OCI-LY7 (cell line): Measurements from ENCODE around the gene FBN1. TPM values are rescaled to one million over a fixed set of nuclear protein-coding genes. Genes with fewer than 3 reads are reported as not detected.

Experiments used
- BruUV-seq: library from RNA; stranded (reverse); fragments of 400-500 nt; replicated peaks from 2 replicates; lab custom pipeline; 2021; lab: Mats Ljungman, UMichigan
- CTCF ChIA-PET: fragments of 300-600 bp; sonication (Branson Sonifier 250); formaldehyde crosslinking; loops from one replicate; lab custom pipeline; 2022; ENCODE audit warnings: antibody characterized with exemption; ENCODE audit not compliant: unreplicated experiment; lab: Charles Lee
- POLR2A ChIA-PET: fragments of 300-600 bp; sonication (Branson Sonifier 250); formaldehyde crosslinking; loops from one replicate; lab custom pipeline; 2022; ENCODE audit warnings: antibody characterized with exemption; lab: Charles Lee
- DNase-seq: peaks from one replicate; pipeline ENCODE4 v3.0.0-alpha.2; 2015; ENCODE audit warnings: low spot score
- H2AFZ ChIP-seq: fragments of 200-600 bp; sonication (generic), shearing (Covaris generic); 2 replicates; pipeline ENCODE4 v1.6.1; 2014; ENCODE audit warnings: mild to moderate bottlenecking, antibody characterized with exemption, low read length, moderate library complexity
- H3K27ac ChIP-seq: fragments of 200-600 bp; sonication (generic); 2 replicates; pipeline ENCODE4 v1.5.1; 2014; ENCODE audit warnings: mixed run types, low read depth, mild to moderate bottlenecking, moderate library complexity, low read length, inconsistent platforms; ENCODE audit not compliant: poor library complexity, severe bottlenecking
- H3K36me3 ChIP-seq: fragments of 200-600 bp; sonication (generic); 2 replicates; pipeline ENCODE4 v1.6.1; 2014; ENCODE audit warnings: mild to moderate bottlenecking, antibody characterized with exemption, low read length, moderate library complexity, mixed read lengths; ENCODE audit not compliant: insufficient read depth
- H3K4me1 ChIP-seq: fragments of 200-600 bp; sonication (generic); 2 replicates; pipeline ENCODE4 v1.5.1; 2014; ENCODE audit warnings: mild to moderate bottlenecking, low read length; ENCODE audit not compliant: insufficient read depth, poor library complexity, severe bottlenecking
- H3K4me2 ChIP-seq: fragments of 200-600 bp; sonication (generic); 2 replicates; pipeline ENCODE4 v1.6.1; 2014; ENCODE audit warnings: mild to moderate bottlenecking, low read length
- H3K4me3 ChIP-seq: fragments of 200-600 bp; sonication (generic); 2 replicates; pipeline ENCODE4 v1.5.1; 2014; ENCODE audit warnings: mild to moderate bottlenecking, low read depth, low read length; ENCODE audit not compliant: poor library complexity, severe bottlenecking
- H3K79me2 ChIP-seq: fragments of 200-600 bp; sonication (generic); 2 replicates; pipeline ENCODE4 v1.6.1; 2016; ENCODE audit warnings: low read depth, mild to moderate bottlenecking, low read length, moderate library complexity, mixed read lengths; ENCODE audit not compliant: insufficient read depth
- H3K9me2 ChIP-seq: fragments of 200-600 bp; sonication (generic); 2 replicates; pipeline ENCODE4 v1.6.1; 2016; ENCODE audit warnings: mild to moderate bottlenecking, low read length, mixed read lengths; ENCODE audit not compliant: insufficient read depth
- H3K9me3 ChIP-seq: fragments of 200-600 bp; sonication (generic); 2 replicates; pipeline ENCODE4 v1.6.1; 2014; ENCODE audit warnings: mild to moderate bottlenecking, mixed run types, low read length, mixed read lengths
- H4K20me1 ChIP-seq: fragments of 200-600 bp; sonication (generic); 2 replicates; pipeline ENCODE4 v1.6.1; 2014; ENCODE audit warnings: mild to moderate bottlenecking, antibody characterized with exemption, low read length, moderate library complexity, mixed read lengths; ENCODE audit not compliant: insufficient read depth
- CTCF ChIP-seq: fragments of 200-600 bp; sonication (generic); conservative IDR thresholded peaks from 2 replicates; pipeline ENCODE4 v1.5.1; 2014; ENCODE audit warnings: mild to moderate bottlenecking, antibody characterized with exemption, low read length, moderate library complexity, mixed read lengths
- EZH2phosphoT487 ChIP-seq: fragments of 200-600 bp; sonication (generic); IDR thresholded peaks from 2 replicates; pipeline ENCODE4 v1.6.1; 2018; ENCODE audit warnings: low read depth, borderline replicate concordance, mild to moderate bottlenecking, mixed run types, antibody characterized with exemption, low read length, moderate library complexity, mixed read lengths
- intact Hi-C: fragments of 100-400 bp; cut with micrococcal nuclease; formaldehyde crosslinking; loops from one replicate; pipeline ENCODE4 v1.10.0; 2022; ENCODE audit not compliant: unreplicated experiment
- total RNA-seq, 2 experiments: library from RNA; depleted of rRNA in 1 of 2; stranded (reverse); fragments of >200 nt in 1 of 2; shearing (Covaris generic) in 1 of 2; gene quantifications; 2 replicates each; pipeline ENCODE4 v1.2.3, GENCODE V29; 2014 to 2022

FBN1 gene
- total RNA-seq, 2 experiments from 2014 or later: 0.68 to 1.0 TPM

- Histone ChIP-seq H3K4me2 (no peak overlapping the region), H3K9me3 (no peaks in the 10 kb centered on the region), H3K36me3 (no peaks in the 10 kb centered on the region), H2AFZ (no peak overlapping the region), H3K4me1 (no peaks in the 10 kb centered on the region), H4K20me1 (no peaks in the 10 kb centered on the region), H3K9me2 (no peaks in the 10 kb centered on the region; the same call in 1 of the 2 replicates), H3K79me2 (no peaks in the 10 kb centered on the region), H3K27ac (no peak overlapping the region), H3K4me3 (no peak overlapping the region)
- TF ChIP-seq CTCF (no peak), EZH2phosphoT487 (no peak)
- DNase-seq: no peak
- intact Hi-C loops: no loop called here
- POLR2A ChIA-PET: no interaction called here
- BruUV-seq: no TSS peak
- CTCF ChIA-PET: no interaction called here
These were observed 263.6 kb downstream of the FBN1 start for GRCh38 chr15:48381861-48382260.

- no peak for DNase-seq
- POLR2A ChIA-PET: interaction anchor here (0.7 kb wide), 1 partner anchor 11 kb away, joined by 3 read pairs; no protein-coding TSS in a partner anchor
These were observed 265.3 kb downstream of the FBN1 start for GRCh38 chr15:48380198-48380597.

More at GRCh38 chr15:48380198-48380597, 265.3 kb downstream of the FBN1 start:
- Histone ChIP-seq H4K20me1 (no peaks in the 10 kb centered on the region), H3K9me2 (no peaks in the 10 kb centered on the region; the same call in 1 of the 2 replicates), H3K79me2 (no peaks in the 10 kb centered on the region), H3K4me2 (no peak overlapping the region), H3K4me3 (no peak overlapping the region), H3K4me1 (no peaks in the 10 kb centered on the region), H2AFZ (no peak overlapping the region), H3K27ac (no peak overlapping the region), H3K36me3 (no peaks in the 10 kb centered on the region), H3K9me3 (no peaks in the 10 kb centered on the region)
- intact Hi-C loops: no loop called here
- CTCF ChIA-PET: no interaction called here
- TF ChIP-seq EZH2phosphoT487: no peak
- TF ChIP-seq CTCF: no peak
- BruUV-seq: no TSS peak
